ENCODE measurements around the gene LAMTOR5.
"Not testable (repeated sequence)": the region's sequence is repeated elsewhere in the genome, so short reads cannot be mapped to it uniquely, and the experiment has no call there.

LAMTOR5 gene

DNA sequence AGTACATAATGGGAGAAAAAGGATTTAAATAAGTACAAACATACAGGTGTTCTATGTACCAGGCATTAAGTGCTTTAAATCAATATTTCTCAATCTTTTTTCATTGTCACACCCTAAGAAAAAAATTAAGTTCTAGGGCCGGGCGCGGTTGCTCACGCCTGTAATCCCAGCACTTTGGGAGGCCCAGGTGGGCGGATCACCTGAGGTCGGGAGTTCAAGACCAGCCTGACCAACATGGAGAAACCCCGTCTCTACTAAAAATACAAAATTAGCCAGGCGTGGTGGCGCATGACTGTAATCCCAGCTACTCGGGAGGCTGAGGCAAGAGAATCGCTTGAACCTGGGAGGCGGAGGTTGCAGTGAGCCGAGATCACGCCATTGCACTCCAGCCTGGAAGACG, 1.1 kb downstream of the LAMTOR5 start:
- H3K79me1 ChIP-seq (ENCODE audit: low read length); H2BK15ac ChIP-seq (replicated peaks; ENCODE audit: low read depth); H2AK5ac ChIP-seq (ENCODE audit: low read length); H3K4ac ChIP-seq (ENCODE audit: low read depth, low read length); H3K4me3 ChIP-seq (ENCODE audit: low read length); H3K79me2 ChIP-seq (ENCODE audit: control insufficient read depth, insufficient read depth, low read length); H4K8ac ChIP-seq (ENCODE audit: low read depth, low read length); DNase-seq; H3K4me2 ChIP-seq (ENCODE audit: low read length); H3K4me1 ChIP-seq (ENCODE audit: control insufficient read depth, low read depth, low read length); H2BK5ac ChIP-seq (ENCODE audit: low read length); H3K27me3 ChIP-seq (ENCODE audit: insufficient read depth, low read length, poor library complexity); H3K27ac ChIP-seq (ENCODE audit: low read depth, low read length); H3K36me3 ChIP-seq (ENCODE audit: control insufficient read depth, insufficient read depth, low read length); H3K18ac ChIP-seq (ENCODE audit: low read length); H4K5ac ChIP-seq (ENCODE audit: low read length); H2BK120ac ChIP-seq (ENCODE audit: low read depth, low read length); H3K23ac ChIP-seq (ENCODE audit: low read length): not testable (repeated sequence)
- Histone ChIP-seq H3K56ac (ENCODE audit: low read length) (peak overlapping the region; percentile 100), H3K9ac (ENCODE audit: low read length) (peak overlapping the region; percentile 97)
- no CpG with 5 or more reads among the region's 15 CpGs for WGBS (ENCODE audit: extremely low coverage, insufficient coverage, low lambda C conversion rate)

DNA sequence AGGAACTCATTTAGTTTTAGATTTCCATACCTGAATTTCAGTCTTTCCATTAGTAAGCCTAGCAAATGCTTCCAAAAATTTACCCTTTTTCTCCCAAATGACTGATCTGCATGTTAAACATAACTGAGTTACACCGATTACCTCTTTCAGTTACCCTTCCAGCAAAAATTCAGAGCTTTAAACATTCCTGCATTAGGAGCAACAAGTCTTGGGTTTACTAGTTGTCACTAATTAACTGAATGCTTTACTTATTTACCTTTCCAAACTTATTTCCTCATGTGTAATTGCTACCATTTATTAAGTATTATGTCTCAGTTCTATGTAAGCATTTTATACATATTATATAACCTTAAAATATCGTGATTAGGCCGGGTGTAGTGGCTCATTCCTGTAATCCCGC, 3.1 kb downstream of the LAMTOR5 start:
- no peaks in the 10 kb centered on the region for H3K79me1 ChIP-seq (ENCODE audit: low read length)
- no peak overlapping the region for H4K5ac ChIP-seq (ENCODE audit: low read length)
- H3K4me3 ChIP-seq (ENCODE audit: low read length): no peak overlapping the region
- no peaks in the 10 kb centered on the region for H3K4me1 ChIP-seq (ENCODE audit: control insufficient read depth, low read depth, low read length)
- no peak overlapping the region for H3K4me2 ChIP-seq (ENCODE audit: low read length)
- WGBS (ENCODE audit: extremely low coverage, insufficient coverage, low lambda C conversion rate): no CpG with 5 or more reads among the region's 4 CpGs
- H3K56ac ChIP-seq (ENCODE audit: low read length): no peak overlapping the region
- H2BK15ac ChIP-seq (replicated peaks; ENCODE audit: low read depth): no peak overlapping the region
- H2AK5ac ChIP-seq (ENCODE audit: low read length): no peak overlapping the region
- DNase-seq: no peak
- H3K27me3 ChIP-seq (ENCODE audit: insufficient read depth, low read length, poor library complexity): no peaks in the 10 kb centered on the region
- no peak overlapping the region for H3K4ac ChIP-seq (ENCODE audit: low read depth, low read length)
- no peak overlapping the region for H2BK5ac ChIP-seq (ENCODE audit: low read length)
- no peak overlapping the region for H4K8ac ChIP-seq (ENCODE audit: low read depth, low read length)
- H3K23ac ChIP-seq (ENCODE audit: low read length): no peak overlapping the region
- H2BK120ac ChIP-seq (ENCODE audit: low read depth, low read length): no peak overlapping the region
- no peak overlapping the region for H3K27ac ChIP-seq (ENCODE audit: low read depth, low read length)
- H3K18ac ChIP-seq (ENCODE audit: low read length): no peak overlapping the region
- peaks cover 7% of the 10 kb centered on the region for H3K79me2 ChIP-seq (ENCODE audit: control insufficient read depth, insufficient read depth, low read length)
- peaks cover 2% of the 10 kb centered on the region for H3K36me3 ChIP-seq (ENCODE audit: control insufficient read depth, insufficient read depth, low read length)
- no peak overlapping the region for H3K9ac ChIP-seq (ENCODE audit: low read length)

DNA sequence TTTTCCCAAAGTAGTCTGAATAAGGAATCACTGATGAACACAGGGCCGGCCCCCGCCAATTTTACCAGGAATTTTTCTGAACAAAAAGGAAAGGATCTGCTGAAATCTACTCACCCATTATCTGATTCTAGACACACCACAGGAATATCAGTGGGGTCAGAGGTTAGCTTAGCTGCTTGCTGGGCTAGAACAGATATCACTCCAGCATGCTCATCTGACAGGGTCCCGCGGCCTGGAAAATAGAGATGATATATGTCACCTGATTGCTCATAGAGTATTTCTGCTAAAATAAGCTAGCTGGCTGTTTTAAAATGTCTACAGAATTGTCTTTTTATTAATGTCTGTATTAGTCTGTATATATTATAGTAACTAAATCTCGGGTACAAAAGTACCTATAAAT, 3.7 kb downstream of the LAMTOR5 start:
- Histone ChIP-seq H2BK5ac (ENCODE audit: low read length) (no peak overlapping the region), H3K18ac (ENCODE audit: low read length) (no peak overlapping the region), H3K4me2 (ENCODE audit: low read length) (no peak overlapping the region), H3K27ac (ENCODE audit: low read depth, low read length) (no peak overlapping the region), H4K5ac (ENCODE audit: low read length) (no peak overlapping the region), H3K4ac (ENCODE audit: low read depth, low read length) (no peak overlapping the region), H3K79me2 (ENCODE audit: control insufficient read depth, insufficient read depth, low read length) (peaks cover 7% of the 10 kb centered on the region), H4K8ac (ENCODE audit: low read depth, low read length) (no peak overlapping the region), H3K9ac (ENCODE audit: low read length) (no peak overlapping the region), H3K79me1 (ENCODE audit: low read length) (no peaks in the 10 kb centered on the region), H3K23ac (ENCODE audit: low read length) (no peak overlapping the region), H3K4me1 (ENCODE audit: control insufficient read depth, low read depth, low read length) (no peaks in the 10 kb centered on the region), H3K27me3 (ENCODE audit: insufficient read depth, low read length, poor library complexity) (no peaks in the 10 kb centered on the region), H3K36me3 (ENCODE audit: control insufficient read depth, insufficient read depth, low read length) (peaks cover 2% of the 10 kb centered on the region), H2AK5ac (ENCODE audit: low read length) (no peak overlapping the region), H3K56ac (ENCODE audit: low read length) (no peak overlapping the region), H2BK120ac (ENCODE audit: low read depth, low read length) (no peak overlapping the region), H3K4me3 (ENCODE audit: low read length) (no peak overlapping the region), H2BK15ac (replicated peaks; ENCODE audit: low read depth) (no peak overlapping the region)
- DNase-seq: no peak
- WGBS (ENCODE audit: extremely low coverage, insufficient coverage, low lambda C conversion rate): no CpG with 5 or more reads among the region's 5 CpGs

DNA sequence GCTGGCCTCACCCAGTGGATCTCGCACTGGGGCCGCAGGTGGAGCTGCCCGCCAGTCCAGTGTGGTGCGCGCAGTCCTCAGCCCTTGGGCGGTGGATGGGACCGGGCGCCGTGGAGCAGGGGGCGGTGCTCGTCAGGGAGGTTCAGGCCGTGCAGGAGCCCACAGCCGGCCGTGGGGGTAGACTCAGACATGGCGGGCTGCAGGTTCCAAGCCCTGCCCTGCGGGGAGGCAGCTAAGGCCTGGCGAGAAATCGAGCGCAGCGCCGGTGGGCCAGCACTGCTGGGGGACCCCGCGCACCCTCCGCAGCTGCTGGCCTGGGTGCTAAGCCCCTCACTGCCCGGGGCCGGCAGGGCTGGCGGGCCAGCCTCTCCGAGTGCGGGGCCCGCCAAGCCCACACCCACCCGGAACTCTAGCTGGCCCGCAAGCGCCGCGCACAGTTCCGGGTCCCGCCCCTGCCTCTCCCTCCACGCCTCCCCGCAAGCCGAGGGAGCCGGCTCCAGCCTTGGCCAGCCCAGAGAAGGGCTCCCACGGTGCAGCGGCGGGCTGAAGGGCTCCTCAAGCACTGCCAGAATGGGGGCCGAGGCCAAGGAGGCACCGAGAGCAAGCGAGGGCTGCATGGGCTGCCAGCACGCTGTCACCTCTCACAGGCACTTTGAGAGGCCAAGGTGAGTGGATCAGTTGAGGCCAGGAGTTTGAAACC, 11.1 kb downstream of the LAMTOR5 start:
- H3K27me3 ChIP-seq (ENCODE audit: insufficient read depth, low read length, poor library complexity); H2BK120ac ChIP-seq (ENCODE audit: low read depth, low read length); H3K4ac ChIP-seq (ENCODE audit: low read depth, low read length): not testable (repeated sequence)

DNA sequence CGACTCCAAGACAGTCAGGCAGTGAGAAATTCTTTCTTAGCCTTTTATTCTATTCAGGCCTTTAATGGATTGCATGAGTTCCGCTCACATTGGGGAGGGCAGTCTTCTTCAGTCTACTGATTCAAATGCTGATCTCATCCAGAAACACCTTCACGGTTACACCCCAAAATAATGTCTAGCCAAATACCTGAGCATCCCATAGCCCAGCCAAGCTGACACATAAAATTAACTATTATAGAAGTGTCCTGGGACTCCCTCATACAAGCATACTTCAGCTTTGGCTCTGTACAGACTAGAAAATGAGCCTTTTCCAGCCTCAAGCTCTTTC, 13.0 kb downstream of the LAMTOR5 start:
- no peak overlapping the region for H2BK120ac ChIP-seq (ENCODE audit: low read depth, low read length)
- H4K8ac ChIP-seq (ENCODE audit: low read depth, low read length): no peak overlapping the region
- no peak overlapping the region for H2AK5ac ChIP-seq (ENCODE audit: low read length)
- H3K27ac ChIP-seq (ENCODE audit: low read depth, low read length): no peak overlapping the region
- no peak overlapping the region for H3K23ac ChIP-seq (ENCODE audit: low read length)
- H4K5ac ChIP-seq (ENCODE audit: low read length): no peak overlapping the region
- no peak for DNase-seq
- no peaks in the 10 kb centered on the region for H3K36me3 ChIP-seq (ENCODE audit: control insufficient read depth, insufficient read depth, low read length)
- H3K9ac ChIP-seq (ENCODE audit: low read length): no peak overlapping the region
- H3K56ac ChIP-seq (ENCODE audit: low read length): no peak overlapping the region
- no peaks in the 10 kb centered on the region for H3K27me3 ChIP-seq (ENCODE audit: insufficient read depth, low read length, poor library complexity)
- H3K18ac ChIP-seq (ENCODE audit: low read length): no peak overlapping the region
- no peak overlapping the region for H3K4me2 ChIP-seq (ENCODE audit: low read length)
- no CpG with 5 or more reads among the region's 3 CpGs for WGBS (ENCODE audit: extremely low coverage, insufficient coverage, low lambda C conversion rate)
- H3K4me3 ChIP-seq (ENCODE audit: low read length): no peak overlapping the region
- no peak overlapping the region for H2BK5ac ChIP-seq (ENCODE audit: low read length)
- no peaks in the 10 kb centered on the region for H3K79me1 ChIP-seq (ENCODE audit: low read length)
- H3K4me1 ChIP-seq (ENCODE audit: control insufficient read depth, low read depth, low read length): no peaks in the 10 kb centered on the region
- no peak overlapping the region for H2BK15ac ChIP-seq (replicated peaks; ENCODE audit: low read depth)
- no peak overlapping the region for H3K4ac ChIP-seq (ENCODE audit: low read depth, low read length)
- no peaks in the 10 kb centered on the region for H3K79me2 ChIP-seq (ENCODE audit: control insufficient read depth, insufficient read depth, low read length)

More for the DNA sequence above, 11.1 kb downstream of the LAMTOR5 start:
- not testable (repeated sequence) for H3K27ac ChIP-seq (ENCODE audit: low read depth, low read length); H3K4me1 ChIP-seq (ENCODE audit: control insufficient read depth, low read depth, low read length); H3K56ac ChIP-seq (ENCODE audit: low read length); H3K4me3 ChIP-seq (ENCODE audit: low read length); H3K79me1 ChIP-seq (ENCODE audit: low read length); H2BK15ac ChIP-seq (replicated peaks; ENCODE audit: low read depth); H3K79me2 ChIP-seq (ENCODE audit: control insufficient read depth, insufficient read depth, low read length); DNase-seq; H3K9ac ChIP-seq (ENCODE audit: low read length); H2AK5ac ChIP-seq (ENCODE audit: low read length); H3K4me2 ChIP-seq (ENCODE audit: low read length); H3K36me3 ChIP-seq (ENCODE audit: control insufficient read depth, insufficient read depth, low read length); H2BK5ac ChIP-seq (ENCODE audit: low read length); H4K8ac ChIP-seq (ENCODE audit: low read depth, low read length); H3K23ac ChIP-seq (ENCODE audit: low read length); H3K18ac ChIP-seq (ENCODE audit: low read length); H4K5ac ChIP-seq (ENCODE audit: low read length)
- WGBS (ENCODE audit: extremely low coverage, insufficient coverage, low lambda C conversion rate): no CpG with 5 or more reads among the region's 48 CpGs

All from mesendoderm (in vitro differentiated cells).